Ovary (tissue), 3 donors: ENCODE results near the gene MDFI.

Source experiments
- POLR2A ChIP-seq: fragments of 450-650 bp; IDR thresholded peaks from one replicate; pipeline ENCODE4 v1.6.1; 2017; ENCODE audit warnings: antibody characterized with exemption, mild to moderate bottlenecking, moderate library complexity
- TF ChIP-seq, protein P1 (sequence below), 3 donors: fragments of 450-650 bp in 2 of 3; fragments of 200-600 bp in 1 of 3; IDR thresholded peaks; one replicate each; pipeline versions ENCODE4 v1.5.1 to v1.8.0; 2016 to 2022; ENCODE audit warnings: antibody characterized with exemption in 3 of 3, mild to moderate bottlenecking in 1 of 3
- donor health status: DM: no; HTN: no; CAD: no.

DNA sequence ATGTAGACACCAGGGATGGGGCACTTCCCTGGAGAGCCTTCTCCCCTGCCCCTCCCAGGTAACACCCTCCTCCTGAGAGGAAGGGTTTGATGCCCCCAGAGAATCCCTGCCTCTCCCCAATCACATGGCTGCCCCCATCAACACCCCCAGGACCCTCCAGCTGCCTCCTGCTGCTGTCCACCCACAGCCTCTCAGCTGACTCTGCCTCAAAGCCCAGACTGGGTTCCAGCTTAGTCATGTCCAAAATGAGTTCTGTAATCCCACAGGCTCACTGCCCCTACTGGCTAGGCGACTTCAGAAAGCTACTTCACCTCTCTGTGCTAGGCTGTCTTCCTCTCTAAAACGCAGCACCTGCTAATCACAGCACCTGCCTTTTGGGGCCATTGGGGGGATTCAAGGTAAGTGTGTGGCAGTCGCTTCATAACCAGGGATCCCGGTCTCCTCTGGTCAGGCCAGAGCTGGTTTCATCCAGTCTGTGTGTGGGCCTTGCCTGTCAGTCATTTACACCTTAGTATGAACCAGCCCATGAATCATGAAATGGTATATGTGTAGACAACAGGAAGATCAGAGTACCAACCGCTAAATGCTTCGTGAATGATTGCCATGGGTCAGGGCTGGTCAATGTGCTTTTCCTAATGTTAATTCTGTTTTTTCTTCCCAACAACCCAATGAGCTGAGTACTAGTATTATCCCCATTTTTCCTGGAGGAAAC is 56.7 kb downstream of the MDFI start:
- TF ChIP-seq, protein P1, sequence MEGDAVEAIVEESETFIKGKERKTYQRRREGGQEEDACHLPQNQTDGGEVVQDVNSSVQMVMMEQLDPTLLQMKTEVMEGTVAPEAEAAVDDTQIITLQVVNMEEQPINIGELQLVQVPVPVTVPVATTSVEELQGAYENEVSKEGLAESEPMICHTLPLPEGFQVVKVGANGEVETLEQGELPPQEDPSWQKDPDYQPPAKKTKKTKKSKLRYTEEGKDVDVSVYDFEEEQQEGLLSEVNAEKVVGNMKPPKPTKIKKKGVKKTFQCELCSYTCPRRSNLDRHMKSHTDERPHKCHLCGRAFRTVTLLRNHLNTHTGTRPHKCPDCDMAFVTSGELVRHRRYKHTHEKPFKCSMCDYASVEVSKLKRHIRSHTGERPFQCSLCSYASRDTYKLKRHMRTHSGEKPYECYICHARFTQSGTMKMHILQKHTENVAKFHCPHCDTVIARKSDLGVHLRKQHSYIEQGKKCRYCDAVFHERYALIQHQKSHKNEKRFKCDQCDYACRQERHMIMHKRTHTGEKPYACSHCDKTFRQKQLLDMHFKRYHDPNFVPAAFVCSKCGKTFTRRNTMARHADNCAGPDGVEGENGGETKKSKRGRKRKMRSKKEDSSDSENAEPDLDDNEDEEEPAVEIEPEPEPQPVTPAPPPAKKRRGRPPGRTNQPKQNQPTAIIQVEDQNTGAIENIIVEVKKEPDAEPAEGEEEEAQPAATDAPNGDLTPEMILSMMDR (IDR thresholded peaks at IDR 0.05): no peak
- TF ChIP-seq POLR2A: no peak
